B cell (primary cell): ENCODE results near the gene TSPAN31. TPM values are rescaled to one million over a fixed set of nuclear protein-coding genes. Genes with fewer than 3 reads are reported as not detected.

Source experiments
- ATAC-seq: fragments of 200-7000 bp; cut with Tn5 transposase; one replicate; pipeline ENCODE4 v1.10.0; 2021; ENCODE audit warnings: low read depth, mild to moderate bottlenecking, moderate number of reproducible peaks, moderate library complexity
- CTCF ChIA-PET: fragments of 350-600 bp; sonication (Branson Sonifier 250); formaldehyde crosslinking; loops from one replicate; lab custom pipeline; 2021; ENCODE audit warnings: antibody characterized with exemption, inconsistent platforms; lab: Charles Lee
- POLR2A ChIA-PET: fragments of 350-600 bp; sonication (Branson Sonifier 250); formaldehyde crosslinking; loops from one replicate; lab custom pipeline; 2021; ENCODE audit warnings: antibody characterized with exemption; lab: Charles Lee
- DNase-seq: peaks from one replicate; pipeline ENCODE4 v3.0.0; 2013
- H2AFZ ChIP-seq: 2 replicates; pipeline ENCODE4 v1.6.1; 2012; ENCODE audit warnings: mild to moderate bottlenecking, low read depth, low read length; ENCODE audit not compliant: insufficient read depth, poor library complexity, severe bottlenecking
- H3K27ac ChIP-seq, 2 donors: 1 replicate in 1 of 2; 2 replicates in 1 of 2; pipeline ENCODE4 v1.5.1; 2012 to 2013; ENCODE audit warnings: low read length in 2 of 2, mild to moderate bottlenecking in 2 of 2, moderate library complexity in 1 of 2
- H3K27me3 ChIP-seq, 4 experiments: fragments of 200-600 bp in 1 of 4; sonication (generic) in 1 of 4; replicated peaks in 1 of 4; 1 replicate in 2 of 4; 2 replicates in 2 of 4; pipeline versions ENCODE4 v1.6.1 to v1.7.0; 2013 to 2016; ENCODE audit warnings: low read length in 3 of 4, mild to moderate bottlenecking in 2 of 4, mixed read lengths in 1 of 4, moderate library complexity in 1 of 4; ENCODE audit not compliant: insufficient read depth in 4 of 4, control insufficient read depth in 3 of 4; ENCODE audit errors: control extremely low read depth in 1 of 4
- H3K36me3 ChIP-seq, 2 experiments: replicated peaks in 1 of 2; 1 replicate in 1 of 2; 2 replicates in 1 of 2; pipeline versions ENCODE4 v1.6.1 to v1.7.1; 2013; ENCODE audit warnings: low read length in 1 of 2; ENCODE audit not compliant: insufficient read depth in 2 of 2, control insufficient read depth in 1 of 2; ENCODE audit errors: control extremely low read depth in 1 of 2, extremely low read depth in 1 of 2
- H3K4me1 ChIP-seq, 2 donors: fragments of 200-600 bp in 1 of 2; sonication (generic) in 1 of 2; 1 replicate in 1 of 2; 2 replicates in 1 of 2; pipeline versions ENCODE4 v1.5.1 to v1.6.1; 2013 to 2017; ENCODE audit warnings: low read length in 2 of 2; ENCODE audit not compliant: control insufficient read depth in 2 of 2, insufficient read depth in 2 of 2
- H3K4me2 ChIP-seq: replicated peaks from 2 replicates; pipeline ENCODE3; 2012; ENCODE audit warnings: mild to moderate bottlenecking, low read depth, low read length; ENCODE audit not compliant: poor library complexity, severe bottlenecking
- H3K4me3 ChIP-seq, 5 experiments: fragments of 200-600 bp in 1 of 5; sonication (generic) in 1 of 5; 1 replicate in 3 of 5; 2 replicates in 2 of 5; pipeline versions ENCODE4 v1.5.1 to v1.7.0; 2011 to 2016; ENCODE audit warnings: low read length in 4 of 5, mild to moderate bottlenecking in 4 of 5, low read depth in 2 of 5, control low read depth in 1 of 5, moderate library complexity in 1 of 5; ENCODE audit not compliant: insufficient read depth in 1 of 5; ENCODE audit errors: control extremely low read depth in 1 of 5, extremely low read depth in 1 of 5
- H3K79me2 ChIP-seq: fragments of 200-600 bp; sonication (generic); one replicate; pipeline ENCODE4 v1.6.0; 2016; ENCODE audit warnings: low read length; ENCODE audit not compliant: control insufficient read depth, insufficient read depth
- H3K9ac ChIP-seq: fragments of 200-600 bp; sonication (generic); 2 replicates; pipeline ENCODE4 v1.6.1; 2017; ENCODE audit warnings: mild to moderate bottlenecking, low read length, moderate library complexity
- H3K9me3 ChIP-seq, 3 donors: one replicate each; pipeline versions ENCODE4 v1.6.1 to v1.7.1; 2013; ENCODE audit warnings: low read length in 2 of 3; ENCODE audit not compliant: control insufficient read depth in 2 of 3, insufficient read depth in 1 of 3; ENCODE audit errors: control extremely low read depth in 1 of 3
- H4K20me1 ChIP-seq: 2 replicates; pipeline ENCODE4 v1.6.0; 2012; ENCODE audit warnings: mild to moderate bottlenecking, low read length; ENCODE audit not compliant: insufficient read depth, control insufficient read depth, poor library complexity, severe bottlenecking
- H3K27ac Mint-ChIP-seq: one replicate; pipeline ENCODE4 v1.8.0; 2021; ENCODE audit warnings: mixed read lengths
- H3K27me3 Mint-ChIP-seq: one replicate; pipeline ENCODE4 v1.8.0; 2021; ENCODE audit warnings: mixed read lengths
- H3K4me1 Mint-ChIP-seq: one replicate; pipeline ENCODE4 v1.8.0; 2021; ENCODE audit warnings: mixed read lengths
- H3K4me3 Mint-ChIP-seq: one replicate; pipeline ENCODE4 v1.8.0; 2021; ENCODE audit warnings: mixed read lengths
- H3K9me3 Mint-ChIP-seq: one replicate; pipeline ENCODE4 v1.8.0; 2022; ENCODE audit warnings: mixed read lengths; ENCODE audit not compliant: insufficient read depth
- CTCF ChIP-seq: fragments of 200-600 bp; IDR thresholded peaks from one replicate; pipeline ENCODE4 v1.8.0; 2022; ENCODE audit warnings: antibody characterized with exemption, mild to moderate bottlenecking
- EZH2 ChIP-seq: IDR thresholded peaks from 2 replicates; pipeline ENCODE4 v1.6.1; 2012; ENCODE audit warnings: borderline replicate concordance, low read depth, mild to moderate bottlenecking, moderate library complexity, low read length; ENCODE audit not compliant: insufficient read depth, poor library complexity, severe bottlenecking
- WGBS: methylation state at CpG from one replicate; pipeline ENCODE4 v1.1.5; 2013; ENCODE audit warnings: missing lambda C conversion rate; ENCODE audit not compliant: insufficient coverage; 5-methylcytosine and 5-hydroxymethylcytosine counted together
- intact Hi-C: fragments of 100-400 bp; cut with micrococcal nuclease; formaldehyde crosslinking; loops from one replicate; pipeline ENCODE4 v1.10.0; 2022
- polyA plus RNA-seq: library from polyadenylated mRNA; depleted of rRNA; stranded (reverse); fragments of >200 nt; gene quantifications from 2 replicates; pipeline ENCODE4 v1.2.3, GENCODE V29; 2012
- total RNA-seq, 2 donors: library from RNA; stranded (reverse); fragments of 120-200 nt in 1 of 2; gene quantifications; 1 replicate in 1 of 2; 2 replicates in 1 of 2; pipeline versions ENCODE4 v1.2.3 to v1.2.4, GENCODE V29; 2013 to 2022

The TSPAN31 gene
- total and polyA plus RNA-seq, 2 donors (not counting 1 experiment from before 2014, with no cell fraction given), result 24.0 to 29.6 TPM

GRCh38 chr12:57731411-57732080 is 13.3 kb upstream of the TSPAN31 start:
- CTCF ChIA-PET, result interaction anchor here (1.4 kb wide), 1 partner anchor 93 kb away, joined by 4 read pairs; no protein-coding TSS in a partner anchor
- no peaks in the 10 kb centered on the region for H3K27me3 Mint-ChIP-seq
- no peak overlapping the region for H3K27ac Mint-ChIP-seq
- 99% methylated on average over 14 of the region's 19 CpGs for WGBS
- no peak overlapping the region for H3K9ac ChIP-seq
- H3K9me3 Mint-ChIP-seq, result no peaks in the 10 kb centered on the region
- H3K27ac ChIP-seq, result no peak overlapping the region
- H3K4me3 ChIP-seq, result no peak overlapping the region
- H3K4me1 Mint-ChIP-seq, result peaks cover 1% of the 10 kb centered on the region
- no peak overlapping the region for H2AFZ ChIP-seq
- H3K4me2 ChIP-seq, result no peak overlapping the region
- ATAC-seq (no peak), DNase-seq (no peak)
- POLR2A ChIA-PET, result no interaction called here
- H3K36me3 ChIP-seq, result peaks cover 0 to 82% of the 10 kb centered on the region in 2 experiments
- H3K9me3 ChIP-seq, result peaks cover 0 to 7% (median 0%) of the 10 kb centered on the region in 3 donors
- TF ChIP-seq EZH2 (no peak), CTCF (no peak)
- no peaks in the 10 kb centered on the region for H3K27me3 ChIP-seq
- intact Hi-C loops, result no loop called here
- no peak overlapping the region for H3K4me3 Mint-ChIP-seq
- H3K4me1 ChIP-seq, result no peaks in the 10 kb centered on the region
- peaks cover 14% of the 10 kb centered on the region for H4K20me1 ChIP-seq
- peaks cover 2% of the 10 kb centered on the region for H3K79me2 ChIP-seq

- DNase-seq (no peak), ATAC-seq (no peak)
- POLR2A ChIA-PET, result interaction anchor here (1.3 kb wide), 1 partner anchor 9 kb away, joined by 3 read pairs; no protein-coding TSS in a partner anchor
- WGBS, result 92% methylated on average over 2 of the region's 4 CpGs
- H3K4me3 ChIP-seq, result no peak overlapping the region
- intact Hi-C loops, result no loop called here
- H3K9me3 Mint-ChIP-seq, result no peaks in the 10 kb centered on the region
- peaks cover 21% of the 10 kb centered on the region for H4K20me1 ChIP-seq
- no peak overlapping the region for H3K4me3 Mint-ChIP-seq
- no peaks in the 10 kb centered on the region for H3K4me1 ChIP-seq
- H3K9ac ChIP-seq, result no peak overlapping the region
- H2AFZ ChIP-seq, result no peak overlapping the region
- no peaks in the 10 kb centered on the region for H3K27me3 Mint-ChIP-seq
- CTCF ChIA-PET, result interaction anchor here (1.4 kb wide), 1 partner anchor 94 kb away, joined by 4 read pairs; no protein-coding TSS in a partner anchor
- H3K27me3 ChIP-seq, result no peaks in the 10 kb centered on the region
- H3K27ac ChIP-seq, result no peak overlapping the region
- peaks cover 9% of the 10 kb centered on the region for H3K79me2 ChIP-seq
- no peak for TF ChIP-seq CTCF
- TF ChIP-seq EZH2, result no peak
- no peak overlapping the region for H3K27ac Mint-ChIP-seq
- peaks cover 4% of the 10 kb centered on the region for H3K4me1 Mint-ChIP-seq
- peaks cover 0 to 1% (median 0%) of the 10 kb centered on the region in 3 donors for H3K9me3 ChIP-seq
- H3K36me3 ChIP-seq, result peaks cover 0 to 83% of the 10 kb centered on the region in 2 experiments
- no peak overlapping the region for H3K4me2 ChIP-seq
Observed at GRCh38 chr12:57732270-57732669, 12.6 kb upstream of the TSPAN31 start.
